GM23338 (cell line): Measurements from ENCODE around the gene ADAMTS14.

ENCODE experiments used
- CREB1 ChIP-seq: fragments of 250-450 bp; sonication (Bioruptor Pico); IDR thresholded peaks from 2 replicates; pipeline ENCODE4 v1.5.0; 2020; ENCODE audit warnings: low read depth, mild to moderate bottlenecking, moderate library complexity
- EZH2 ChIP-seq: fragments of 200-600 bp; sonication (generic); IDR thresholded peaks from one replicate; pipeline ENCODE4 v1.8.0; 2017; ENCODE audit warnings: antibody characterized with exemption, mild to moderate bottlenecking, low read depth; ENCODE audit not compliant: unreplicated experiment
- EZH2phosphoT487 ChIP-seq: fragments of 200-600 bp; sonication (generic); IDR thresholded peaks from one replicate; pipeline ENCODE4 v1.8.1; 2018; ENCODE audit warnings: antibody characterized with exemption; ENCODE audit not compliant: unreplicated experiment
- JUNB ChIP-seq: IDR thresholded peaks from one replicate; pipeline ENCODE4 v1.6.1; 2016; ENCODE audit warnings: antibody characterized with exemption; ENCODE audit not compliant: unreplicated experiment
- POLR2AphosphoS5 ChIP-seq: IDR thresholded peaks from 2 replicates; pipeline ENCODE4 v1.6.1; 2016; ENCODE audit warnings: antibody characterized with exemption, low read depth
- STAT1 ChIP-seq: IDR thresholded peaks from one replicate; pipeline ENCODE4 v1.6.1; 2016; ENCODE audit warnings: antibody characterized with exemption; ENCODE audit not compliant: unreplicated experiment
- ZNF114 ChIP-seq: fragments of 250-450 bp; sonication (Bioruptor Pico); IDR thresholded peaks from 2 replicates; pipeline ENCODE4 v1.5.0; 2020; ENCODE audit warnings: mild to moderate bottlenecking, moderate library complexity
- ZNF331 ChIP-seq: fragments of 250-450 bp; sonication (Bioruptor Pico); IDR thresholded peaks from 2 replicates; pipeline ENCODE4 v1.5.0; 2020; ENCODE audit warnings: low read depth, mild to moderate bottlenecking, moderate library complexity
- TF ChIP-seq, protein P1 (sequence below), 2 experiments: fragments of 200-600 bp in 1 of 2; sonication (generic) in 1 of 2; conservative IDR thresholded peaks; 2 replicates each; pipeline versions ENCODE4 v1.5.1 to v1.6.1; 2016 to 2017; ENCODE audit warnings: antibody characterized with exemption in 2 of 2, low read depth in 2 of 2, mild to moderate bottlenecking in 2 of 2, moderate library complexity in 1 of 2
- TF ChIP-seq, protein P2 (sequence below): IDR thresholded peaks from one replicate; pipeline ENCODE4 v1.6.1; 2018; ENCODE audit warnings: antibody characterized with exemption; ENCODE audit not compliant: unreplicated experiment
- TF ChIP-seq, protein P3 (sequence below): IDR thresholded peaks from 2 replicates; pipeline ENCODE4 v1.6.1; 2016; ENCODE audit warnings: antibody characterized with exemption

DNA sequence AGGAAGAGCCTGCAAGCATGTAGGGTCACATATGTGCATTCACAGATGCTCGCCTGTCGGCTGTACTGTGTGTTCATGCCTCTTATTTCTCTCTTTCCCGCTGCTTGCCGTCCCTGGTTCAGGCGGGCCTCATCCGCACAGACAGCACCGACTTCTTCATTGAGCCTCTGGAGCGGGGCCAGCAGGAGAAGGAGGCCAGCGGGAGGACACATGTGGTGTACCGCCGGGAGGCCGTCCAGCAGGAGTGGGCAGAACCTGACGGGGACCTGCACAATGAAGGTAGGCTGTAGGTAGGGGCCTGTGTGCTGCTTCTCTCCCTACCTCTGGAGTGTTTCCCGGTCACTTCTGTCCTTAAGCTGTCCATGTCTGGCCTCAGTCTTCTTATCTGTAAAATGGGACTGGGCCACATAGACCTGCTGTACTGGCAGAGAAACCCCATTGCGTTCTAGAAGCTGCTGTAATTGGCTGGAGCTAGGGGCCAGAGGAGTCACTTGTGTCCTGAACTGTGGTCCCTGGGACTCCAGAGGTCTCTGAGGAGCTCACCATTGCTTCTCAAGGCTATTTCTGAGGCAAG is 30.0 kb downstream of the ADAMTS14 start:
- TF ChIP-seq ZNF114 (CRISPR knock-in tag) (no peak), CREB1 (CRISPR knock-in tag) (no peak), POLR2AphosphoS5 (no peak), EZH2 (no peak), EZH2phosphoT487 (no peak), ZNF331 (no peak), STAT1 (no peak), JUNB (no peak)
- TF ChIP-seq, protein P1, sequence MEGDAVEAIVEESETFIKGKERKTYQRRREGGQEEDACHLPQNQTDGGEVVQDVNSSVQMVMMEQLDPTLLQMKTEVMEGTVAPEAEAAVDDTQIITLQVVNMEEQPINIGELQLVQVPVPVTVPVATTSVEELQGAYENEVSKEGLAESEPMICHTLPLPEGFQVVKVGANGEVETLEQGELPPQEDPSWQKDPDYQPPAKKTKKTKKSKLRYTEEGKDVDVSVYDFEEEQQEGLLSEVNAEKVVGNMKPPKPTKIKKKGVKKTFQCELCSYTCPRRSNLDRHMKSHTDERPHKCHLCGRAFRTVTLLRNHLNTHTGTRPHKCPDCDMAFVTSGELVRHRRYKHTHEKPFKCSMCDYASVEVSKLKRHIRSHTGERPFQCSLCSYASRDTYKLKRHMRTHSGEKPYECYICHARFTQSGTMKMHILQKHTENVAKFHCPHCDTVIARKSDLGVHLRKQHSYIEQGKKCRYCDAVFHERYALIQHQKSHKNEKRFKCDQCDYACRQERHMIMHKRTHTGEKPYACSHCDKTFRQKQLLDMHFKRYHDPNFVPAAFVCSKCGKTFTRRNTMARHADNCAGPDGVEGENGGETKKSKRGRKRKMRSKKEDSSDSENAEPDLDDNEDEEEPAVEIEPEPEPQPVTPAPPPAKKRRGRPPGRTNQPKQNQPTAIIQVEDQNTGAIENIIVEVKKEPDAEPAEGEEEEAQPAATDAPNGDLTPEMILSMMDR (conservative IDR thresholded peaks at IDR 0.05; ENCODE audit: low read depth in 2 of 2) = no peak
- TF ChIP-seq, protein P2, sequence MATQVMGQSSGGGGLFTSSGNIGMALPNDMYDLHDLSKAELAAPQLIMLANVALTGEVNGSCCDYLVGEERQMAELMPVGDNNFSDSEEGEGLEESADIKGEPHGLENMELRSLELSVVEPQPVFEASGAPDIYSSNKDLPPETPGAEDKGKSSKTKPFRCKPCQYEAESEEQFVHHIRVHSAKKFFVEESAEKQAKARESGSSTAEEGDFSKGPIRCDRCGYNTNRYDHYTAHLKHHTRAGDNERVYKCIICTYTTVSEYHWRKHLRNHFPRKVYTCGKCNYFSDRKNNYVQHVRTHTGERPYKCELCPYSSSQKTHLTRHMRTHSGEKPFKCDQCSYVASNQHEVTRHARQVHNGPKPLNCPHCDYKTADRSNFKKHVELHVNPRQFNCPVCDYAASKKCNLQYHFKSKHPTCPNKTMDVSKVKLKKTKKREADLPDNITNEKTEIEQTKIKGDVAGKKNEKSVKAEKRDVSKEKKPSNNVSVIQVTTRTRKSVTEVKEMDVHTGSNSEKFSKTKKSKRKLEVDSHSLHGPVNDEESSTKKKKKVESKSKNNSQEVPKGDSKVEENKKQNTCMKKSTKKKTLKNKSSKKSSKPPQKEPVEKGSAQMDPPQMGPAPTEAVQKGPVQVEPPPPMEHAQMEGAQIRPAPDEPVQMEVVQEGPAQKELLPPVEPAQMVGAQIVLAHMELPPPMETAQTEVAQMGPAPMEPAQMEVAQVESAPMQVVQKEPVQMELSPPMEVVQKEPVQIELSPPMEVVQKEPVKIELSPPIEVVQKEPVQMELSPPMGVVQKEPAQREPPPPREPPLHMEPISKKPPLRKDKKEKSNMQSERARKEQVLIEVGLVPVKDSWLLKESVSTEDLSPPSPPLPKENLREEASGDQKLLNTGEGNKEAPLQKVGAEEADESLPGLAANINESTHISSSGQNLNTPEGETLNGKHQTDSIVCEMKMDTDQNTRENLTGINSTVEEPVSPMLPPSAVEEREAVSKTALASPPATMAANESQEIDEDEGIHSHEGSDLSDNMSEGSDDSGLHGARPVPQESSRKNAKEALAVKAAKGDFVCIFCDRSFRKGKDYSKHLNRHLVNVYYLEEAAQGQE = no peak
- TF ChIP-seq, protein P3, sequence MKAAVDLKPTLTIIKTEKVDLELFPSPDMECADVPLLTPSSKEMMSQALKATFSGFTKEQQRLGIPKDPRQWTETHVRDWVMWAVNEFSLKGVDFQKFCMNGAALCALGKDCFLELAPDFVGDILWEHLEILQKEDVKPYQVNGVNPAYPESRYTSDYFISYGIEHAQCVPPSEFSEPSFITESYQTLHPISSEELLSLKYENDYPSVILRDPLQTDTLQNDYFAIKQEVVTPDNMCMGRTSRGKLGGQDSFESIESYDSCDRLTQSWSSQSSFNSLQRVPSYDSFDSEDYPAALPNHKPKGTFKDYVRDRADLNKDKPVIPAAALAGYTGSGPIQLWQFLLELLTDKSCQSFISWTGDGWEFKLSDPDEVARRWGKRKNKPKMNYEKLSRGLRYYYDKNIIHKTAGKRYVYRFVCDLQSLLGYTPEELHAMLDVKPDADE = no peak
